ENCODE measurements around the gene FAM78A.

DNA sequence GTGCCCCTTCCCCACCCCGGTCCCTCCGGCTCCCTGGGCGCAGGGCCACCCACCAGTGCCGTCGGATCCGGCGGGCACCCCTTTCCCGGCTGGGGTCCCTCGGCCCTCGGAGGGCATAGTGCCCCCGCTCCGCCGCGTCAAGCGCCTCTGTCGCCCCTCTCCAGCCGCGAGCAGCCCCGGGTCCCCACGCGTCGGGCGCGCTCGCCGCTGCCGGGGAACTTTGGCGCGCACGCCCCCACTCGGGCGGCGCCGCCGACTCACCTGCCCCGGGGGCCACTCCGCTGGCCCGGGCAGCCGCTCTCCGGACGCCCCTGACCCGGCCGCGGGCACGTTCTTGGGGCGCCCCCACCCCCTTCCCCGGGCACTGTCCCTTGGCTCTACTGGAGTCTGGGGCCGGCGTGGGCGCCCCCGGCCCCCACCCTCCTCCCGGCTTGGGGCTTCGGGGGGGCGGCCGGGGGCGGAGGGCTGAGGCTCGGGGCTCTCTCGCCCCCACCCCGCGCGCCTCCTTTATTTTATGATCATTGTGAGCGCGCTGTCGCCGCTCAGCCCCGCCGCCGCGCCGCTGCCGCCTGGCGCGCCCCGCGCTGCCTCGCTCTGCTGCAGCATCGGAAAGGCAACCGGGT, 1.1 kb upstream of the FAM78A start:
- TF ChIP-seq OSR1 (CRISPR knock-in tag; IDR thresholded peaks at IDR 0.05) (no peak), ZNF70 (CRISPR knock-in tag; IDR thresholded peaks at IDR 0.05) (no peak), RARB (CRISPR knock-in tag; IDR thresholded peaks at IDR 0.05) (no peak), BACH2 (CRISPR knock-in tag; IDR thresholded peaks at IDR 0.05; ENCODE audit: borderline replicate concordance) (no peak), ARNTL (CRISPR knock-in tag; IDR thresholded peaks at IDR 0.05; ENCODE audit: borderline replicate concordance, low read depth) (no peak), SNAI2 (CRISPR knock-in tag; IDR thresholded peaks at IDR 0.05) (no peak), ZNF565 (CRISPR knock-in tag; conservative IDR thresholded peaks at IDR 0.05; ENCODE audit: low read depth) (no peak), PPARA (CRISPR knock-in tag; IDR thresholded peaks at IDR 0.05; ENCODE audit: borderline replicate concordance) (no peak), CSRNP3 (CRISPR knock-in tag; IDR thresholded peaks at IDR 0.05) (no peak), TOX (CRISPR knock-in tag; IDR thresholded peaks at IDR 0.05; ENCODE audit: borderline replicate concordance) (no peak)
- TF ChIP-seq, protein P1, sequence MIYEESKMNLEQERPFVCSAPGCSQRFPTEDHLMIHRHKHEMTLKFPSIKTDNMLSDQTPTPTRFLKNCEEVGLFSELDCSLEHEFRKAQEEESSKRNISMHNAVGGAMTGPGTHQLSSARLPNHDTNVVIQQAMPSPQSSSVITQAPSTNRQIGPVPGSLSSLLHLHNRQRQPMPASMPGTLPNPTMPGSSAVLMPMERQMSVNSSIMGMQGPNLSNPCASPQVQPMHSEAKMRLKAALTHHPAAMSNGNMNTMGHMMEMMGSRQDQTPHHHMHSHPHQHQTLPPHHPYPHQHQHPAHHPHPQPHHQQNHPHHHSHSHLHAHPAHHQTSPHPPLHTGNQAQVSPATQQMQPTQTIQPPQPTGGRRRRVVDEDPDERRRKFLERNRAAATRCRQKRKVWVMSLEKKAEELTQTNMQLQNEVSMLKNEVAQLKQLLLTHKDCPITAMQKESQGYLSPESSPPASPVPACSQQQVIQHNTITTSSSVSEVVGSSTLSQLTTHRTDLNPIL (CRISPR knock-in tag; IDR thresholded peaks at IDR 0.05; ENCODE audit: low read depth), result no peak

All from SK-N-SH treated with all-trans-retinoic acid at 6 μM for 48 hours (cell line).